ENCODE results near the gene BRCA2.

DNA sequence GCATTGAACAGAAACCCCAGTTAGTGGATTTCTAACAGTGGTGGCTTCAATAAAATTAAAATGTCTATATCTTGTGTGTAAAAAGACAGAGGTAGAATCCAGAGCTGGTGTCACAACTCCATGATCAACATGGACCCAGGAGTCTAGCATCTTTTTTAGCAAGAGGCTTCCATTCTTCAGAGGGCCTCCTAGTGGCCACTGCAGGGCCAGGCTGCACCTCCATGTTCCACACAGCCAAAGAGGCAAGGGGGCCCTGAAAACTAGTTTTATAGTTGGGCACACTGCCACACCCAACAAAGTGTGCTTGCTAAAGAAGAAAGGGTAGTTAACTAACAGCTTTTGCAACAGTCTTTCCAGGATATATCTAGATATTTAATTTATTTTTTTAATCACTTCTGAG, 99.7 kb downstream of the BRCA2 start:
- TF ChIP-seq, protein P1, sequence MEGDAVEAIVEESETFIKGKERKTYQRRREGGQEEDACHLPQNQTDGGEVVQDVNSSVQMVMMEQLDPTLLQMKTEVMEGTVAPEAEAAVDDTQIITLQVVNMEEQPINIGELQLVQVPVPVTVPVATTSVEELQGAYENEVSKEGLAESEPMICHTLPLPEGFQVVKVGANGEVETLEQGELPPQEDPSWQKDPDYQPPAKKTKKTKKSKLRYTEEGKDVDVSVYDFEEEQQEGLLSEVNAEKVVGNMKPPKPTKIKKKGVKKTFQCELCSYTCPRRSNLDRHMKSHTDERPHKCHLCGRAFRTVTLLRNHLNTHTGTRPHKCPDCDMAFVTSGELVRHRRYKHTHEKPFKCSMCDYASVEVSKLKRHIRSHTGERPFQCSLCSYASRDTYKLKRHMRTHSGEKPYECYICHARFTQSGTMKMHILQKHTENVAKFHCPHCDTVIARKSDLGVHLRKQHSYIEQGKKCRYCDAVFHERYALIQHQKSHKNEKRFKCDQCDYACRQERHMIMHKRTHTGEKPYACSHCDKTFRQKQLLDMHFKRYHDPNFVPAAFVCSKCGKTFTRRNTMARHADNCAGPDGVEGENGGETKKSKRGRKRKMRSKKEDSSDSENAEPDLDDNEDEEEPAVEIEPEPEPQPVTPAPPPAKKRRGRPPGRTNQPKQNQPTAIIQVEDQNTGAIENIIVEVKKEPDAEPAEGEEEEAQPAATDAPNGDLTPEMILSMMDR (IDR thresholded peaks at IDR 0.05) = no peak
- TF ChIP-seq POLR2A (IDR thresholded peaks at IDR 0.05) = no peak
